ENCODE data around the gene CABCOCO1.

The CABCOCO1 gene

GRCh38 chr10:61757525-61758397, 95.0 kb downstream of the CABCOCO1 start:
- no peak for DNase-seq

- no peak for DNase-seq
These were observed 95.7 kb downstream of the CABCOCO1 start for GRCh38 chr10:61758433-61758832.

GRCh38 chr10:61759751-61760150, 97.0 kb downstream of the CABCOCO1 start:
- DNase-seq = no peak

GRCh38 chr10:61760943-61761824, 98.5 kb downstream of the CABCOCO1 start:
- DNase-seq = no peak

GRCh38 chr10:61761825-61762217, 99.1 kb downstream of the CABCOCO1 start:
- no peak for DNase-seq

GRCh38 chr10:61763778-61764177, 101.0 kb downstream of the CABCOCO1 start:
- DNase-seq = no peak

- no peak for DNase-seq
These were observed 101.8 kb downstream of the CABCOCO1 start for GRCh38 chr10:61764486-61764885.

- no peak for DNase-seq
These were observed 102.7 kb downstream of the CABCOCO1 start for GRCh38 chr10:61765176-61766087.

GRCh38 chr10:61766927-61767326, 104.2 kb downstream of the CABCOCO1 start:
- no peak for DNase-seq

GRCh38 chr10:61774031-61774430, 111.3 kb downstream of the CABCOCO1 start:
- no peak for DNase-seq

GRCh38 chr10:61775111-61775510, 112.4 kb downstream of the CABCOCO1 start:
- DNase-seq = no peak

GRCh38 chr10:61776615-61777266, 114.0 kb downstream of the CABCOCO1 start:
- no peak for DNase-seq

GRCh38 chr10:61778137-61778536, 115.4 kb downstream of the CABCOCO1 start:
- DNase-seq = no peak

GRCh38 chr10:61779276-61779675, 116.5 kb downstream of the CABCOCO1 start:
- no peak for DNase-seq

- DNase-seq = no peak
These were observed 117.4 kb downstream of the CABCOCO1 start for GRCh38 chr10:61779950-61780659.

GRCh38 chr10:61780732-61781131, 118.0 kb downstream of the CABCOCO1 start:
- no peak for DNase-seq

- DNase-seq = no peak
These were observed 119.3 kb downstream of the CABCOCO1 start for GRCh38 chr10:61781969-61782403.

GRCh38 chr10:61784354-61785133, 121.8 kb downstream of the CABCOCO1 start:
- DNase-seq = peak in 1 of 4 experiments; percentile 15

GRCh38 chr10:61785473-61786105, 122.9 kb downstream of the CABCOCO1 start:
- DNase-seq = no peak

GRCh38 chr10:61786728-61787127, 124.0 kb downstream of the CABCOCO1 start:
- no peak for DNase-seq

Measured in activated CD4-positive, CD25-positive, alpha-beta regulatory T cell (primary cell).